Measurements from ENCODE around the gene TAF1C.
"Not testable (repeated sequence)": the region's sequence is repeated elsewhere in the genome, so short reads cannot be mapped to it uniquely, and the experiment has no call there.

TAF1C gene

GRCh38 chr16:84209989-84210388, 23.1 kb upstream of the TAF1C start:
- no peak for DNase-seq

GRCh38 chr16:84207879-84208278, 21.0 kb upstream of the TAF1C start:
- DNase-seq, result no peak

- DNase-seq, result no peak
Observed at GRCh38 chr16:84207251-84207650, 20.4 kb upstream of the TAF1C start.

- no peak for DNase-seq
Observed at GRCh38 chr16:84205976-84206691, 19.3 kb upstream of the TAF1C start.

- not testable (repeated sequence) for DNase-seq
Observed at GRCh38 chr16:84205123-84205522, 18.3 kb upstream of the TAF1C start.

GRCh38 chr16:84204551-84204950, 17.7 kb upstream of the TAF1C start:
- not testable (repeated sequence) for DNase-seq

- no peak for DNase-seq
Observed at GRCh38 chr16:84199861-84200260, 13.0 kb upstream of the TAF1C start.

GRCh38 chr16:84199097-84199496, 12.2 kb upstream of the TAF1C start:
- DNase-seq, result no peak

GRCh38 chr16:84198401-84198800, 11.5 kb upstream of the TAF1C start:
- DNase-seq, result no peak

GRCh38 chr16:84197466-84198128, 10.7 kb upstream of the TAF1C start:
- no peak for DNase-seq

GRCh38 chr16:84196727-84197394, 10.0 kb upstream of the TAF1C start:
- no peak for DNase-seq

- DNase-seq, result no peak
Observed at GRCh38 chr16:84196101-84196500, 9.2 kb upstream of the TAF1C start.

GRCh38 chr16:84195201-84196093, 8.6 kb upstream of the TAF1C start:
- no peak for DNase-seq

- peak; percentile 17 for DNase-seq
Observed at GRCh38 chr16:84194470-84195200, 7.8 kb upstream of the TAF1C start.

GRCh38 chr16:84194018-84194417, 7.2 kb upstream of the TAF1C start:
- no peak for DNase-seq

GRCh38 chr16:84193480-84193879, 6.6 kb upstream of the TAF1C start:
- DNase-seq, result peak; percentile 12

- no peak for DNase-seq
Observed at GRCh38 chr16:84191466-84191865, 4.6 kb upstream of the TAF1C start.

- no peak for DNase-seq
Observed at GRCh38 chr16:84190731-84191388, 4.0 kb upstream of the TAF1C start, which contains the start of gene ADAD2. ADAD2 (plus strand) TSS chr16:84191157; CDS start chr16:84191231, 74 bp downstream.

- DNase-seq, result no peak
Observed at GRCh38 chr16:84184775-84185174, 2.1 kb downstream of the TAF1C start.

- DNase-seq, result no peak
Observed at GRCh38 chr16:84183911-84184591, 2.8 kb downstream of the TAF1C start.

- no peak for DNase-seq
Observed at GRCh38 chr16:84183572-84183875, 3.3 kb downstream of the TAF1C start.
